OCI-LY3 (cell line): ENCODE measurements around the gene STX4.

ENCODE experiments used
- H2AFZ ChIP-seq: fragments of 200-600, 300-600 bp; shearing (Covaris generic); 2 replicates; pipeline ENCODE4 v1.6.0; 2014; ENCODE audit warnings: antibody characterized with exemption, low read depth, low read length
- H3K27ac ChIP-seq: fragments of 200-600, 300-600 bp; sonication (generic); 2 replicates; pipeline ENCODE4 v1.5.1; 2014; ENCODE audit warnings: mild to moderate bottlenecking, low read length, moderate library complexity, mixed read lengths
- H3K27me3 ChIP-seq: fragments of 200-600, 300-600 bp; sonication (generic); 2 replicates; pipeline ENCODE4 v1.6.1; 2014; ENCODE audit warnings: low read depth, low read length, mixed read lengths
- H3K36me3 ChIP-seq: fragments of 200-600, 300-600 bp; sonication (generic); replicated peaks from 2 replicates; pipeline ENCODE3; 2014; ENCODE audit warnings: low read depth, low read length, mixed read lengths
- H3K4me1 ChIP-seq: fragments of 300-600, 200-600 bp; sonication (generic); 2 replicates; pipeline ENCODE4 v1.6.1; 2014; ENCODE audit warnings: low read length, mixed read lengths
- H3K4me2 ChIP-seq: fragments of 200-600, 300-600 bp; sonication (generic); 2 replicates; pipeline ENCODE4 v1.6.1; 2014; ENCODE audit warnings: low read length, mixed read lengths
- H3K4me3 ChIP-seq: fragments of 300-600, 200-600 bp; sonication (generic); 2 replicates; pipeline ENCODE4 v1.5.1; 2014; ENCODE audit warnings: antibody characterized with exemption, mild to moderate bottlenecking, low read length, moderate library complexity
- H3K79me2 ChIP-seq: fragments of 300-600, 200-600 bp; shearing (Covaris generic); 2 replicates; pipeline ENCODE4 v1.6.1; 2014; ENCODE audit warnings: mild to moderate bottlenecking, low read length, mixed read lengths
- H3K9ac ChIP-seq: fragments of 300-600, 200-600 bp; shearing (Covaris generic); 2 replicates; pipeline ENCODE4 v1.6.0; 2014; ENCODE audit warnings: mild to moderate bottlenecking, low read length, moderate library complexity
- H3K9me3 ChIP-seq: fragments of 200-600, 300-600 bp; shearing (Covaris generic); 2 replicates; pipeline ENCODE4 v1.6.1; 2014; ENCODE audit warnings: low read length, mixed read lengths; ENCODE audit not compliant: insufficient read depth
- H4K20me1 ChIP-seq: fragments of 200-600, 300-600 bp; sonication (generic); 2 replicates; pipeline ENCODE4 v1.6.1; 2016; ENCODE audit warnings: low read length, mixed read lengths; ENCODE audit not compliant: insufficient read depth
- CTCF ChIP-seq: fragments of 200-600, 300-600 bp; sonication (generic); IDR thresholded peaks from 2 replicates; pipeline ENCODE4 v1.5.1; 2014; ENCODE audit warnings: antibody characterized with exemption, low read length, low read depth
- EZH2phosphoT487 ChIP-seq: fragments of 200-600 bp; shearing (Covaris generic); IDR thresholded peaks from 2 replicates; pipeline ENCODE4 v1.6.1; 2018; ENCODE audit warnings: antibody characterized with exemption, mixed run types, low read depth

STX4 gene

GRCh38 chr16:31043898-31044481 is 10.6 kb downstream of the STX4 start:
- H3K4me1 ChIP-seq = no peaks in the 10 kb centered on the region
- no peaks in the 10 kb centered on the region for H3K36me3 ChIP-seq
- no peak overlapping the region for H3K9ac ChIP-seq
- no peak overlapping the region for H3K4me3 ChIP-seq
- H3K79me2 ChIP-seq = no peaks in the 10 kb centered on the region
- H3K27me3 ChIP-seq = no peaks in the 10 kb centered on the region
- H3K9me3 ChIP-seq = no peaks in the 10 kb centered on the region
- H3K27ac ChIP-seq = no peak overlapping the region
- TF ChIP-seq CTCF (no peak), EZH2phosphoT487 (no peak)
- no peak overlapping the region for H3K4me2 ChIP-seq
- H4K20me1 ChIP-seq = no peaks in the 10 kb centered on the region
- no peak overlapping the region for H2AFZ ChIP-seq

GRCh38 chr16:31050280-31051030 is 17.1 kb downstream of the STX4 start:
- Histone ChIP-seq H3K36me3 (no peaks in the 10 kb centered on the region), H3K27me3 (no peaks in the 10 kb centered on the region), H3K9me3 (no peaks in the 10 kb centered on the region), H3K4me2 (no peak overlapping the region), H3K4me3 (no peak overlapping the region), H2AFZ (no peak overlapping the region), H4K20me1 (no peaks in the 10 kb centered on the region), H3K4me1 (no peaks in the 10 kb centered on the region), H3K27ac (no peak overlapping the region), H3K9ac (no peak overlapping the region), H3K79me2 (no peaks in the 10 kb centered on the region)
- TF ChIP-seq EZH2phosphoT487 = no peak

DNA sequence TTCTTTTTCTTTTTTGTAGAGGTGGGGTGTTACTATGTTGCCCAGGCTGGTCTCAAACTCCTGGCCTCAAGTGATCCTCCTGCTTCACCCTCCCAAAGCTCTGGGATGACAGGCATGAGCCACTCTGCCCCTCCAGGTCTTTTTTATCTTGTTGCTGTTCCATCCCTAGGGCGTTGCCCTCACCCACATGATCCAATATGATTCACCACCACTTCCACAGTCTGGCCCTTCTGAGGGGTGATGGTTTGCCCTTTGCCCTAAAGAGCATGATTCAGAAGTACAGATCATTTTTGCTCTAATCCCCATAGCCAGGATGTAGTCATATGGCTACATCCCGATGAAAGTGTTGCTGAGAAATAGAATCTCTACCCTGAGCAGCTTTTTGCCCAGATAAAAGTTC is 18.8 kb downstream of the STX4 start:
- Histone ChIP-seq H3K9ac (no peak overlapping the region), H3K4me2 (no peak overlapping the region), H3K4me1 (no peaks in the 10 kb centered on the region), H4K20me1 (no peaks in the 10 kb centered on the region), H3K9me3 (no peaks in the 10 kb centered on the region), H3K4me3 (no peak overlapping the region), H3K27me3 (no peaks in the 10 kb centered on the region), H3K79me2 (no peaks in the 10 kb centered on the region), H3K36me3 (no peaks in the 10 kb centered on the region), H3K27ac (no peak overlapping the region), H2AFZ (no peak overlapping the region)
- no peak for TF ChIP-seq CTCF
- TF ChIP-seq EZH2phosphoT487 = no peak

- H3K9me3 ChIP-seq = no peaks in the 10 kb centered on the region
- H3K27me3 ChIP-seq = no peaks in the 10 kb centered on the region
- no peak overlapping the region for H3K27ac ChIP-seq
- TF ChIP-seq EZH2phosphoT487 = no peak
- no peak for TF ChIP-seq CTCF
- H2AFZ ChIP-seq = no peak overlapping the region
- H3K4me2 ChIP-seq = no peak overlapping the region
- H3K36me3 ChIP-seq = peaks cover 3% of the 10 kb centered on the region
- H4K20me1 ChIP-seq = no peaks in the 10 kb centered on the region
- no peak overlapping the region for H3K9ac ChIP-seq
- H3K79me2 ChIP-seq = no peaks in the 10 kb centered on the region
- no peaks in the 10 kb centered on the region for H3K4me1 ChIP-seq
- no peak overlapping the region for H3K4me3 ChIP-seq
Measured at GRCh38 chr16:31055613-31056012, 22.3 kb downstream of the STX4 start.
